HEK293 (cell line): Measurements from ENCODE around the gene ESR1.

ENCODE experiments used
- CTCF ChIA-PET: fragments of 350-600 bp; formaldehyde crosslinking; extraction: SDS; loops from one replicate; lab custom pipeline; 2021; ENCODE audit warnings: antibody characterized with exemption; lab: Yijun Ruan, JAX
- POLR2A ChIA-PET: fragments of 300-600 bp; formaldehyde crosslinking; extraction: SDS; loops from one replicate; lab custom pipeline; 2020; ENCODE audit warnings: antibody characterized with exemption, inconsistent platforms; lab: Yijun Ruan, JAX
- H3K27ac ChIP-seq: fragments of 200-500 bp; sonication (Bioruptor generic); 2 replicates; pipeline ENCODE4 v1.5.1; 2014; ENCODE audit warnings: low read depth, low read length, control low read depth, inconsistent platforms; ENCODE audit errors: extremely low read depth
- H3K36me3 ChIP-seq, 2 experiments: fragments of 200-500 bp in 1 of 2; sonication (Bioruptor generic) in 1 of 2; 1 replicate in 1 of 2; 2 replicates in 1 of 2; pipeline ENCODE4 v1.5.1; 2014 to 2017; ENCODE audit warnings: inconsistent platforms in 2 of 2, low read length in 2 of 2; ENCODE audit not compliant: control insufficient read depth in 2 of 2, insufficient read depth in 1 of 2
- H3K4me1 ChIP-seq: fragments of 200-500 bp; sonication (Bioruptor generic); 2 replicates; pipeline ENCODE4 v1.5.1; 2014; ENCODE audit warnings: mild to moderate bottlenecking, low read length, inconsistent platforms; ENCODE audit not compliant: control insufficient read depth, insufficient read depth
- H3K4me3 ChIP-seq: 2 replicates; pipeline ENCODE4 v1.5.1; 2011; ENCODE audit warnings: low read depth, mild to moderate bottlenecking, control low read depth, low read length, moderate library complexity
- H3K9me3 ChIP-seq: fragments of 200-500 bp; sonication (Bioruptor generic); 2 replicates; pipeline ENCODE4 v1.5.1; 2014; ENCODE audit warnings: low read depth, low read length, inconsistent platforms; ENCODE audit not compliant: control insufficient read depth, insufficient read depth
- EGR2 ChIP-seq: fragments of 450-650 bp; formaldehyde crosslinking; IDR thresholded peaks from 2 replicates; pipeline ENCODE4 v1.5.1; 2016; ENCODE audit warnings: low read depth, missing biosample characterization, missing genetic modification characterization
- ELK4 ChIP-seq: IDR thresholded peaks from 2 replicates; pipeline ENCODE4 v1.6.1; 2011; ENCODE audit warnings: mild to moderate bottlenecking, low read depth, low read length, borderline replicate concordance
- IKZF3 ChIP-seq: fragments of 450-650 bp; IDR thresholded peaks from 2 replicates; pipeline ENCODE4 v1.5.0; 2018; ENCODE audit warnings: missing biosample characterization, mild to moderate bottlenecking, missing genetic modification characterization, moderate library complexity
- INSM2 ChIP-seq: fragments of 450-650 bp; formaldehyde crosslinking; IDR thresholded peaks from 2 replicates; pipeline ENCODE4 v1.5.1; 2016; ENCODE audit warnings: missing biosample characterization, missing genetic modification characterization
- KLF1 ChIP-seq: fragments of 450-650 bp; formaldehyde crosslinking; IDR thresholded peaks from 2 replicates; pipeline ENCODE4 v1.5.1; 2016; ENCODE audit warnings: missing biosample characterization, missing genetic modification characterization
- MZF1 ChIP-seq: fragments of 450-650 bp; formaldehyde crosslinking; IDR thresholded peaks from 2 replicates; pipeline ENCODE4 v1.5.1; 2017; ENCODE audit warnings: missing biosample characterization, missing genetic modification characterization, borderline replicate concordance
- OSR2 ChIP-seq: fragments of 450-650 bp; formaldehyde crosslinking; IDR thresholded peaks from 2 replicates; pipeline ENCODE4 v1.5.1; 2016; ENCODE audit warnings: missing biosample characterization, missing genetic modification characterization
- OVOL3 ChIP-seq: fragments of 450-650 bp; formaldehyde crosslinking; IDR thresholded peaks from 2 replicates; pipeline ENCODE4 v1.5.1; 2016; ENCODE audit warnings: missing biosample characterization, missing genetic modification characterization
- SP7 ChIP-seq: fragments of 450-650 bp; formaldehyde crosslinking; IDR thresholded peaks from 2 replicates; pipeline ENCODE4 v1.5.1; 2016; ENCODE audit warnings: missing biosample characterization, missing genetic modification characterization
- TSHZ1 ChIP-seq: fragments of 450-650 bp; formaldehyde crosslinking; IDR thresholded peaks from 2 replicates; pipeline ENCODE4 v1.5.1; 2016; ENCODE audit warnings: missing biosample characterization, missing genetic modification characterization, borderline replicate concordance
- ZBTB20 ChIP-seq: fragments of 450-650 bp; formaldehyde crosslinking; IDR thresholded peaks from 2 replicates; pipeline ENCODE4 v1.5.1; 2016; ENCODE audit warnings: missing biosample characterization, missing genetic modification characterization
- ZBTB6 ChIP-seq: fragments of 450-650 bp; formaldehyde crosslinking; IDR thresholded peaks from 2 replicates; pipeline ENCODE4 v1.5.1; 2017; ENCODE audit warnings: missing biosample characterization, missing genetic modification characterization
- ZFHX2 ChIP-seq: fragments of 450-650 bp; formaldehyde crosslinking; conservative IDR thresholded peaks from 2 replicates; pipeline ENCODE4 v1.5.1; 2016; ENCODE audit warnings: missing biosample characterization, missing genetic modification characterization
- ZFP37 ChIP-seq: fragments of 450-650 bp; formaldehyde crosslinking; IDR thresholded peaks from 2 replicates; pipeline ENCODE4 v1.5.1; 2016; ENCODE audit warnings: missing biosample characterization, missing genetic modification characterization
- ZNF133 ChIP-seq: fragments of 450-650 bp; formaldehyde crosslinking; IDR thresholded peaks from 2 replicates; pipeline ENCODE4 v1.5.1; 2016; ENCODE audit warnings: missing biosample characterization, missing genetic modification characterization
- ZNF398 ChIP-seq: fragments of 450-650 bp; formaldehyde crosslinking; IDR thresholded peaks from 2 replicates; pipeline ENCODE4 v1.5.1; 2017; ENCODE audit warnings: missing biosample characterization, missing genetic modification characterization
- ZNF561 ChIP-seq: fragments of 450-650 bp; IDR thresholded peaks from 2 replicates; pipeline ENCODE4 v1.5.1; 2018; ENCODE audit warnings: missing biosample characterization, missing genetic modification characterization, borderline replicate concordance

Gene ESR1

GRCh38 chr6:152098683-152099082 is 291.2 kb downstream of the ESR1 start:
- H3K27ac ChIP-seq, result no peak overlapping the region
- no peaks in the 10 kb centered on the region for H3K9me3 ChIP-seq
- H3K36me3 ChIP-seq, result no peaks in the 10 kb centered on the region
- POLR2A ChIA-PET, result no interaction called here
- H3K4me3 ChIP-seq, result no peak overlapping the region
- no peak for TF ChIP-seq ZFP37 (tag by site-specific recombination)
- no peak for TF ChIP-seq IKZF3
- no peak for TF ChIP-seq ZNF133 (tag by site-specific recombination)
- peaks cover 20% of the 10 kb centered on the region for H3K4me1 ChIP-seq
- CTCF ChIA-PET, result interaction anchor here (0.6 to 1.8 kb wide), 3 partner anchors 9 to 335 kb away, joined by 3 to 7 read pairs (median 4); no protein-coding TSS in a partner anchor

GRCh38 chr6:152099446-152100182 is 292.1 kb downstream of the ESR1 start:
- peaks cover 16% of the 10 kb centered on the region for H3K4me1 ChIP-seq
- no peak overlapping the region for H3K4me3 ChIP-seq
- no peaks in the 10 kb centered on the region for H3K9me3 ChIP-seq
- ChIA-PET POLR2A (no interaction called here), CTCF (interaction anchor here (0.6 to 1.8 kb wide), 5 partner anchors 9 to 570 kb away, joined by 3 to 7 read pairs (median 3); no protein-coding TSS in a partner anchor)
- TF ChIP-seq MZF1 (tag by site-specific recombination) (no peak), OVOL3 (tag by site-specific recombination) (no peak), ZBTB20 (tag by site-specific recombination) (peak; percentile 27; the same call in 1 of the 2 replicates)
- TF ChIP-seq, all 188 proteins: peak for 1
- H3K36me3 ChIP-seq, result no peaks in the 10 kb centered on the region
- H3K27ac ChIP-seq, result no peak overlapping the region

- H3K4me3 ChIP-seq, result no peak overlapping the region
- H3K9me3 ChIP-seq, result no peaks in the 10 kb centered on the region
- CTCF ChIA-PET, result interaction anchor here (0.6 to 1.5 kb wide), 4 partner anchors 10 to 569 kb away, joined by 3 to 6 read pairs (median 3); no protein-coding TSS in a partner anchor
- H3K36me3 ChIP-seq, result no peaks in the 10 kb centered on the region
- H3K27ac ChIP-seq, result no peak overlapping the region
- TF ChIP-seq ZFHX2 (tag by site-specific recombination) (peak; percentile 56), ZBTB6 (tag by site-specific recombination) (no peak), SP7 (tag by site-specific recombination) (0 out of 2 replicates have a peak, but pooled peaks have one; percentile 51), KLF1 (tag by site-specific recombination) (peak; percentile 72), EGR2 (peak; percentile 35; the same call in 1 of the 2 replicates), ZNF398 (peak; percentile 31; the same call in 1 of the 2 replicates)
- POLR2A ChIA-PET, result no interaction called here
- H3K4me1 ChIP-seq, result peaks cover 11% of the 10 kb centered on the region
Measured at GRCh38 chr6:152100183-152100618, 292.7 kb downstream of the ESR1 start.

GRCh38 chr6:152107973-152108372 is 300.5 kb downstream of the ESR1 start:
- Histone ChIP-seq H3K27ac (no peak overlapping the region), H3K36me3 (no peaks in the 10 kb centered on the region), H3K4me1 (no peaks in the 10 kb centered on the region), H3K4me3 (no peak overlapping the region), H3K9me3 (no peaks in the 10 kb centered on the region)
- TF ChIP-seq ELK4 (no peak), OSR2 (tag by site-specific recombination) (no peak), INSM2 (tag by site-specific recombination) (no peak), ZNF561 (tag by site-specific recombination) (no peak), TSHZ1 (no peak)
- ChIA-PET CTCF (interaction anchor here (1.0 to 1.3 kb wide), 3 partner anchors 10 to 343 kb away, joined by 3 read pairs; no protein-coding TSS in a partner anchor), POLR2A (no interaction called here)
